B cell (primary cell): ENCODE data around the gene BNIP2.

ENCODE experiments used
- CTCF ChIP-seq: fragments of 200-600 bp; IDR thresholded peaks from one replicate; pipeline ENCODE4 v1.8.0; 2022; ENCODE audit warnings: antibody characterized with exemption, mild to moderate bottlenecking
- EZH2 ChIP-seq: IDR thresholded peaks from 2 replicates; pipeline ENCODE4 v1.6.1; 2012; ENCODE audit warnings: borderline replicate concordance, low read depth, mild to moderate bottlenecking, moderate library complexity, low read length; ENCODE audit not compliant: insufficient read depth, poor library complexity, severe bottlenecking

DNA sequence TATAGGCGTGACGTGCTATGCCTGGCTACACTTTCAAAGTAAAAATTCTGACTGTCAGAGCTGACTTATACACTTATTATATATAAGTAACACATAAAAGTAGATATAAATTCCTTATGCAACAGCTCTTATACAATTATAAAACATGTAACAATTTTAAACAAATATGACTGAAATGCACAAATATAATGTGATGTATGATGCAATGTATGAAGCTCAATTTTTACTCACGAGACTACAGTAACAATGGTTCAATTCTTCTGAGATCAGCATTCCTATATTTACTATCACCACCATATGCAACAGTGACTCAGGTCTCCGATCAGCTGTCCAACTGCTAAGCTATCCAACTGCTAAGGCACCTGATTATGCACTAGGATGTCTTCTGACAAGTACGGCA, 8.2 kb downstream of the BNIP2 start:
- TF ChIP-seq CTCF (no peak), EZH2 (no peak)
